HG02623 (cell line): ENCODE measurements around the gene CYP3A4.
"Not testable (repeated sequence)": the region's sequence is repeated elsewhere in the genome, so short reads cannot be mapped to it uniquely, and the experiment has no call there.

Experiments
- ATAC-seq: cut with Tn5 transposase; IDR thresholded peaks from one replicate; pipeline ENCODE4 v1.9.1; 2021; ENCODE audit warnings: moderate library complexity; ENCODE audit not compliant: unreplicated experiment

The CYP3A4 gene

DNA sequence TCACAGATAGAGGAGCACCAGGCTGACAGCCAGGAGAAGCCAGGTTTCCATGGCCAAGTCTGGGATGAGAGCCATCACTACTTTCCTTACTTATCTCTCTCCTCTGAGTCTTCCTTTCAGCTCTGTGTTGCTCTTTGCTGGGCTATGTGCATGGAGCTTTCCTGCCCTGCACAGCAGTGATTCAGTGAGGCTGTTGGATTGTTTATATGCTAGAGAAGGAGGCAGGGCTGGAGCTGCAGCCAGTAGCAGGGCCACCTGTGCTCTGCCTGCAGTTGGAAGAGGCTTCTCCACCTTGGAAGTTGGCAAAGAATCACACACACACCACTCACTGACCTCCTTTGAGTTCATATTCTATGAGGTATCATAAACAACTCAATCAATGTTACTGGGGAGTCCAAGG is at the start of gene CYP3A4:
TSS of gene CYP3A4 (minus strand) at position 178 of the 400 bp plus-strand sequence. CDS start at position 75, 103 bp downstream.
- ATAC-seq = no peak

DNA sequence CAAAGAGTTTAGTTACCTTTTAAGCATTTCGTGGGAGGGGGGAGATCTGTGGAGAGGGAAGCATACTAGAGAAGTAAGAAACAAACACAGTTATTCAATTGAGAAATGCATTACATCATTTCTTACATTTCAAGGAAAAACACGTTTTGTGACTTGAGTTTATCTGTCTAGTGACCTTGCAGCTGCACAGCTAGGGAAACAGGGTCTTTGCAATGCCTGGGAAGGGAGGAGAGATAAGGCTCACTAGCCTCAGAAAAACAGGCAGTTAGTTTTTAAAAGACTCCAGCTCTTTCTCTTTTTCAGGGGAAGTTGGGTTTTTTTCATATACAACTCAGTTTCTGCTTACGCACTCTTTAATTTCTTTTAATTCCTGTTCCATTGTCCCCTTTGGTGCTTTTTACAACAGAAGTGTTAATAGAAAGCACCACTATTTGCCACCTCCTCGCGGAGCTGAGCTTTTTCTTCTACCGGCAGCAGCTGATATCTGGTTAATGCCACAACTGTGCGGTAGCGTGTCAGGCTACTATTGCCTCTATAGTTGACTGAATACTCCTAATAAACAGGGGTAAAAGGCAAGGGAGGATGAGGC is 49.4 kb upstream of the CYP3A4 start:
- ATAC-seq = no peak

DNA sequence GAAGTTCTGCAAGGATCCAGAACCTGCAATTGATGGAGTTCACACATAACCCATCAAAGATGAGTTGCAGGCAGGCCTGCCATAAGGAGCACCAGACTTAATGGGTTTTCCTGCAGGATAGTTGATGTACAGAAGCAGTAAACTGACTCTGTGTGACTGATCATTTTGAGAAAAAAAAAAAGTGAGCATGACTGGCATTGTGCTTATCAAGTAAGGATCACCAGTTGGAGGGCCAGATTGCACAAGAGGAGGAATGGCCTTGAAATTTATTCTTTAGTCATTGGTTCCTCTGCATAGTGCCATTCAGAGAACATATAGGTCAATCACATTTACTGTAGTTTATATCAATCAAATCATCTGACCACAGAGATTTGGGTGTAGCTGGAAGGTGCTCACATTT is 47.6 kb upstream of the CYP3A4 start:
- no peak for ATAC-seq

DNA sequence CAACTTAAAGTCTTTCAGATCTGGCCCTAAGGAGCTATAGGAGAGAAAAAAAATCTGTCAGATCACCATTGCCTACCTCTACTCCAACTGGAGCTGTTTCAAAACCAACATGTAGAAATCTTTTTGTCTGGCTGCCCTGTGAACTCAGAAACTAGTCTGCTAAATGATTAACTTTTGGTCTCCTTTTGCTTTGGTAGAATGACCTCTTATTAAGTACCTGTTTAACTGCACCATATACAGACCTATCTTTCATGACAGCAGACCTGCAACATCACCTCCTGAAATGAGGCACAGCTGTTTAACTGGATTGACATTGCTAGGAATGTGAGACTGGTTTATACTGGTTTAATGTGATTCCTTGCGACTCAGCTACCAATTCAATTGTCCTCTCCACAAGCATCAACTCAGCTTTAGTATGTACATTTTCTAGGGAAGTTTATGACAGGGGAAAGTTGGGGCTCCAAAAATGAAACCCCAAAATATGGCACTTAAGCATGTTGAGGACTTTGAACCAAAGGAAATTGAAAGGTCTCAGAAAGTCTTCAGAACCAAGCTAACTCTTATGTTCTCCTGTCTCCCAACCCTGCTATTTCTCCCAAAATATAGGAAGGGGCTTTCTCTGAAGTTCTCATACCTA is 45.7 kb upstream of the CYP3A4 start:
- ATAC-seq = no peak

- ATAC-seq = no peak
Observed at GRCh38 chr7:99828811-99829210, 44.8 kb upstream of the CYP3A4 start.

- ATAC-seq = no peak
Observed at GRCh38 chr7:99827040-99827778, 43.2 kb upstream of the CYP3A4 start.

DNA sequence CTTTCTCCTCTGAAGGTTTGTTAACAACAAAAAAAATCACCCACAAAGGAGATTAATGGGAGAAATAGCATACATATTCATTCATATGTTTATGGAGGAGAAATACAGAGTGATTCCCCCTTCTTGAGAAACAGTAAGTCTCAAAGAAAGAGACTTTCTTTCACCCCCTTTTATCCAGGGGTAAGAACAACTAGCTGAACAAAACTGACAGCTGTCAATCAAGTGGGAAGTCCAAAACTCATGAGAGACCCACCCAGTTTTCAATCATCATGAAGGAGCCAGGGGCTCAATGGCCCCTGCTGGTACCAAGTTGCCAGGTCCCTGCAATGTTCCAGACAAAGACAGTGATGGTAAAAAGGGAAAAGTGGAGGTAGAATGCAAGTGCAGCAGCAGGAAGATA is 41.9 kb upstream of the CYP3A4 start:
- no peak for ATAC-seq

DNA sequence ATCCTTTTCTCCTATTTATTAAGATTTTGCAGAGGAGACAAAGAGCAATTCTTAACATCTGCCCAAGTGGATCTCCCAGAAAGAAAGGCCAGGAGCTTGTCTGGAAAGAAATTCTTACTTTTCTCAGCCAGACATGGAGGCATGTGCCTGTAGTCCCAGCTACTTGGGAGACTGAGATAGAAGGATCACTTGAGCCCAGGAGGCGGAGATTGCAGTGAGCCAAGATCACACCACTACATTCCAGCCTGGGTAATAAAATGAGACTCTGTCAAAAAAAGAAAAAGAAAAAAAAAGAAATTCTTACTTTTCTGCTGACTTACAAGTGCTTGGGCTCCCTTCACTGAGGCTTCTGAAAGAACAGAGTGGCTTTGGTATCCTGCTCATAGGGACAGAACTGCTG is 41.5 kb upstream of the CYP3A4 start:
- ATAC-seq = no peak

DNA sequence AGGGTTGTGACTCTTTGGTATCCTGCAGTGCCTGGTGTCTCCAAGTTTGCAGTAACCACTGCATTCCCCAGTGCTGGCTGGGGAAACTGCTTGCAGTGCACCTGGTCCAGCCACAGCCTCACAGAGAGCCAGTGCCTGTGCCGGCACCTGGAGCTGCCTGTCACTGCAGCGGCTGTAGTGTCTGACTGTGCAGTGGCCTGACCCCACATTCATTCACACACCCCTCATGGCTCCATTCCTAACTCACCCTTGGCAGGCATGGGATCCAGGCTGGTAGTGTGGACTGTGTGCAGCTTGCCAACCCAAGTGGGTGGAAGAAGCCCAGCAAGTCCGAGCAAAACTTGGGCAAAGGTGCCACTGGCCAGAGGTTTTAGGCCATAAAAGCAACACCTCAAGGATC is 40.1 kb upstream of the CYP3A4 start:
- ATAC-seq = no peak

GRCh38 chr7:99822731-99823718 is 39.0 kb upstream of the CYP3A4 start:
- no peak for ATAC-seq

DNA sequence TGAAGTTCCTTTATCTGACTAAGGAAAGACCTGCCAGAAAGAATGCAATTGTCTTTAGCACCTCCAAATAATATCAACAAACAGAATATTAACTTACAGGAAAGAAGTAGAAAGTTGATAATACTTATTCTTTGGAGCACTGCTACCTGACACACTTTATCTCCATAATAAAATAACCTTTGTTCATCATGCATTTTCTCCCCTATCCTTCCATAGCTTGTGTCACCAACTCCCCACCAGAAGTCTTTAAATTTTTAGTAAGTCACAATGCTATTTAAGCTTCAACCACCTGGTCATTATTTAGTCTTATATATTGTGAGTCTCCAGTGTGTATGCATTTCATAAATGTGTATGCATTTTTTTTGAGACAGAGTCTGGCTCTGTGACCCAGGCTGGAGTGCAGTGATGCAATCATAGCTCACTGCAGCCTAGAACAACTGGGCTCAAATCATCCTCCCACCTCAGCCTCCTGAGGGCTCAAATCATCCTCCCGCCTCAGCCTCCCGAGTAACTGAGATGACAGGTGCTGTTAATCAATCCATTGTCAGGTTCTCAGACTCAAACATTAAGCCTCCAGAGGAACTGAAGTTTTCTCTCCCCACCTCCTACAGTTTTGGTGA is 36.5 kb upstream of the CYP3A4 start:
- no peak for ATAC-seq

DNA sequence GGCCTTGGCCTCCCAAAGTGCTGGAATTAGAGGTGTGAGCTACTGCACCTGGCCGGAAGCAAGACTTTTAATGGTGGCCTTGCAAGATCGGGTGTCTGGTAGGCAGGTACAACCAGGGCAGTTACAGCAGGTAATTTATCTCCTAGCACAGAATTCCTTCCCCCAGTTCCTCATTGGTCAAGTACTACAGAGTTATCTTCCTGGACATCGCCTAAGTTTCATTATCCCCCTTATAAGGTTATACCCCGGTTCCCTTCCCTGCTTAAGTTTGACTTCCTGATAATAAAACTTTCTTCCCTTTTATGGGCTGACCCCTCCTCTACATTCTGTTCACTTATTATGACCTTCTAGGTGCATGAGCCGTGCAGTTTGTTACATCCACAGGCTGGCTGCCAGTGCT is 24.8 kb upstream of the CYP3A4 start:
- no peak for ATAC-seq

DNA sequence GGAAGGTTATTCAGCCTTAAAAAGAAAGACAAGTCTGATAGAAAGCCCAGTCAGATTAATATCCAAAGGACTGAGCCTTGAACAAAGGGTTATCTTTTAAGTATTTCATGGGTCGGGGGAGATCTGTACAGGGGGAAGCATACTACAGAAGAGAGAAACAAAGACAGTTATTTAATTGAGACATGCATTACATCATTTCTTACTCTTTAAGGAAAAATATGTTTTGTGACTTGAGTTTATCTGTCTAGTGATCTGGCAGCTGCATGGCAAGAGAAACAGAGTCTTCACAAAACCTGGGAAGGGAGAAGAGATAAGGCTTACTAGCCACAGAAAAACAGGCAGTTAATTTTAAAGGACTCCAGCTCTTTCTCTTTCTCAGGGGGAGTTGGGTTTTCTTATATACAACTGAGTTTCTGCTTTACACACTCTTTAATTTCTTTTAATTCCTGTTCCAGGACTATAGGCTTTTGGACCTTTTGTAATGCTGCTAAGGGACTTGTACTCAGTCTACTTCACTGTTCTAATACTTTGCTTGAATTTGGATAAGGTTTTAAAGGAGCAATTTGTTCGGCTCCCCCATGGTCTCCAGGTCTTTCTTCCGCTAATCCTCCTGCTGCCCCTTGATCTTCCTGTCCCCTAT is 23.0 kb upstream of the CYP3A4 start:
- ATAC-seq = no peak

DNA sequence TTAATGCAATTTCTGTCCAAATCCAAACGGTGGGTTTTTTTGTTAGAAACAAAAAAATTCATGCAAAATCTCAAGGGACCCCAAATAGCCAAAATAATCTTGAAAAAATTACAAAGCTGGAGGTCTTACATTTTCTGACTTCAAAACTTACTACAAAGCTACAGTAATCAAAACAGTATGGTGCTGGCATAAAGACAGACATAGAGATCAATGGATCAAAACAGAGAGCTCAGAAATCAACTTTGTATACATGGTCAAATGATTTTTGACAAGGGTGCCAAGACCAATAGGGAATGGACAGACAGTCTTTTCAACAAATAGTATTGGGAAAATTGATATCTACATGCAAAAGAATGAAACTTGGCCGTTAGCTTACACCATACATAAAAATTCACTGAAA is 21.7 kb upstream of the CYP3A4 start:
- ATAC-seq = no peak

DNA sequence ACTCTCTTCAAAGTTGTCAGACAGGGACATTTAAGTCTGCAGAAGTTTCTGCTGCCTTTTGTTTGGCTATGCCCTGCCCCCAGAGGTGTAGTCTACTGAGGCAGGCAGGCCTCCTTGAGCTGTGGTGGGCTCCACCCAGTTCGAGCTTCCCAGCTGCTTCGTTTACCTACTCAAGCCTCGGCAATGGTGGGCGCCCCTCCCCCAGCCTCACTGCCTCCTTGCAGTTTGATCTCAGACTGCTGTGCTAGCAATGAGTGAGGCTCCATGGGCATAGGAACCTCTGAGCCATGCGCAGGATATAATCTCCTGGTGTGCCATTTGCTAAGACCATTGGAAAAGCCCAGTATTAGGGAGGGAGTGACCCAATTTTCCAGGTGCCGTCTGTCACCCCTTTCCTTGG is 19.1 kb upstream of the CYP3A4 start:
- ATAC-seq = not testable (repeated sequence)

GRCh38 chr7:99801407-99801806 is 17.4 kb upstream of the CYP3A4 start:
- ATAC-seq = not testable (repeated sequence)

GRCh38 chr7:99798972-99799371 is 15.0 kb upstream of the CYP3A4 start:
- no peak for ATAC-seq

GRCh38 chr7:99795864-99796263 is 11.9 kb upstream of the CYP3A4 start:
- not testable (repeated sequence) for ATAC-seq

- ATAC-seq = no peak
Observed at GRCh38 chr7:99794585-99795502, 10.9 kb upstream of the CYP3A4 start.
